GM21423 (cell line): Measurements from ENCODE around the gene STIM1.
"Not testable (repeated sequence)": the region's sequence is repeated elsewhere in the genome, so short reads cannot be mapped to it uniquely, and the experiment has no call there.

Experiments used
- ATAC-seq: cut with Tn5 transposase; IDR thresholded peaks from one replicate; pipeline ENCODE4 v1.9.1; 2021; ENCODE audit warnings: mild to moderate bottlenecking, moderate library complexity; ENCODE audit not compliant: unreplicated experiment

The STIM1 gene

DNA sequence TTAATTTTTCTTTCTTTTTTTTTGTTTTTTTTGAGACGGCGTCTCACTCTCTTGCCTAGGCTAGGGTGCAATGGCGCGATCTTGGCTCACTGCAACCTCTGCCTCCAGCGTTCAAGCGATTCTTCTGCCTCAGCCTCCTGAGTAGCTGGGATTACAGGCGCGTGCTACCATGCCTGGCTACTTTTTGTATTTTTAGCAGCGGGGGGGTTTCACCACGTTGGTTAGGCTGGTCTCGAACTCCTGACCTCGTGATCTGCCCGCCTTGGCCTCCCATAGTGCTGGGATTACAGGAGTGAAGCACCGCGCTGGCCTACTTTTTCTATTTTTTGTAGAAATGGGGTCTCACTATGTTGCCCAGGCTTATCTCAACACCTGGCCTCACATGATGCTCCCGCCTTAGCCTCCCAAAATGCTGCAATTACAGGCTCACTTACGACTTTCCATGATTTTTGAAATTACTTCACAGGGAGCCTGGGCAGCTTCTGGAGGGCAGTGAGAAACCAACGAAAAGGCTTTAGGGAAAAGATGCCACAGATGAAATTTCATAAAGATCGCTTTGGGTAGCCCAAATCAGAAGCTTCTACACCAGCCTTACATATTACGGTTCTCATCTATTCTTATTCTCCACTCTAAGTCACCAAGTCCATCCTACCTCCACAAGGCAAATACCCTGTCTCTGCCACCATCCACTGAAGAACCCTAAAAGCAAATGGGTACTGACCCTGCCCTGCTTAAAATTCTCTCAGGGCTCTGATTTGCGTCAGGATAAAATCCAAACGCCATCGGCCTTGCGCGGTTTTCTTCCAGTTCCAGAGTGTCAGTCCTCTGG, 238.3 kb downstream of the STIM1 start:
- ATAC-seq = no peak

DNA sequence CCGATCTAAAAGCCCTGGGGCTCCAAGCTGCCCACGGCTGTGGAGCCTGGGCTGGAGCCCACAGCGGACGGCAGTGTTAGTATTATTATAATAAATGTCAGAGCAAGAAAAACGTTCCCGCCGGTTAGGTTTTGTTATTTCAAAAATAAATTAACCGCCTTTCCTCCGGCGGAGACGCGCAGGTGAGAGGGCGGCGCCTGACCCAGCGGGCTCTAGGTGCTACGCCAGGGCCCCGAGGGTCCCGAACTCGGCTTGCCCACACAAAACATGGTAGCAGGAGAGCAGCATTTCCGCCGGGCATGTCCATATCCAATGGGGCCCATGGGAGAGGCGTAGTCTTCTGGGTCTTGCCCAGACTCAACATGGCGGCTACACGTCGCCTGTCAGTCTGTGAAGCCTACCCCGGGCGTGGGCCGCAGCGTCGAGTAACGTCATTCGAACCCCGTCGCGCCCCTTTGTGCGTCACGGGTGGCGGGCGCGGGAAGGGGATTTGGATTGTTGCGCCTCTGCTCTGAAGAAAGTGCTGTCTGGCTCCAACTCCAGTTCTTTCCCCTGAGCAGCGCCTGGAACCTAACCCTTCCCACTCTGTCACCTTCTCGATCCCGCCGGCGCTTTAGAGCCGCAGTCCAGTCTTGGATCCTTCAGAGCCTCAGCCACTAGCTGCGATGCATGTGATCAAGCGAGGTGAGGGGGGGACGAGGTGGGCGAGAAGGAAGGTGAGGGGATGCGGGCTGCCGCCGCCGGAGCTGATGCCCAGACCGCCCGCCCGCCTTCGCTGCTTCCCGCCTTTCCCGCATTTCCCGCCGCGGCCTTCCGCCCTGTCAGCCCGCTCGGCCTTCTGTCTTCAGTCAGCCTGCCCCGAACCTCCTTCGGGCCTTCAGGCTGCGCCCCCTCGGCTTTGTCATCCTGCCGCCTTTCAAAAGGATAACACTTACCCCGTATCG, 239.2 kb downstream of the STIM1 start, which contains the start of gene RRM1:
TSS of gene RRM1 (plus strand) at position 452 of the 944 bp plus-strand sequence. CDS start at position 666, 214 bp downstream.
- ATAC-seq = peak; percentile 96

DNA sequence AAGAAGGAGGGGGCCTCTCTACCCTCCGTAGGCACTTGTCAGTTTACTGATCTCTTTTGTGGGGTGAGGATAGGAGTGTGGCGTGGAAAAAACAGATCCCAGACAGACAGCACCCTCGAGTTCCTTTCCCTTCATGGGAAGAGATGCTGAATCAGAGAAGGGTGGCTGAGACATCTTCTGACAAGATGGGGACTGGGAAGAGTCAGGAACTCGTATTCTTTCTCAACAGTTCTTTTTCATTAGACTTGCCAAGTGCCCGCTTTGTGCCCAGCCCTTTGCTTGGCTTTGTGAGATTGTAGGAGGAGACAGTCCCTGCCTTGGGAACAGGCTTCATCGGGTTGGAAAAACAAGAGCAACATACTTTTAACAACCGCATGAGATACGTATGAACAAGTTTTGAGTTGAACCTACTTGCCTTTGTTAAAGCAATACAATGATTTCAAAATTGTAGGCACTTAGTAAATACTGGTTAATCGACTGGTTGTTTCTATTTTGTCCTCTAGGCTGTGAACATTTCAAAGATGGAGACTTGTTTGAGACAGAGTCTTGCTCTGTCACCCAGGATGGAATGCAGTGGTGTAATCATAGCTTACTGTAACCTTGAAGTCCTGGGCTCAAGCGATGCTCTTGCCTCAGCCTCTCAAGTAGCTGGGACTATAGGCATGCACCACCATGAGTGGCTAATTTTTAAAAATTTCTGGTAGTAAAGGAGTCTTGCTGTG, 240.2 kb downstream of the STIM1 start:
- no peak for ATAC-seq

- no peak for ATAC-seq
Measured at GRCh38 chr11:4098026-4098621, 242.7 kb downstream of the STIM1 start.

DNA sequence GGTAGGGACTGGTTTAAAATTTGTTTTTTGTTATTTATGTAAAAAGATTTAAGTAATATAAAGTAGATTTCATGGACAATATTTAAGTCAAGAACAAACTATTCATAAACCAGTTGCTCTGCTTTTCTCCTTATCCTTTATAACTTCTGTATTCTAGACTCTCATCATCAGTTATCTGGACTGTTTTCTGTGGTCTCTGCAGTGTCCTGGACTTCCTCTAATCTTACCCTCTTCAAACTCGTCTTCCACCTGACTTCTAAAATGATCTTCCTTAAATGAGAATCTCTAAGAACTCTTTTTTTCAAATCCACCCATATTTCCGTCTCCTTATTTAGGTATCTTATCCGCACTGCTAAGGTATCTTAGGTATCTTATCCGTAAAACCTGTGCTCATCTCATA, 247.2 kb downstream of the STIM1 start:
- ATAC-seq = no peak

GRCh38 chr11:4103269-4103668, 247.8 kb downstream of the STIM1 start:
- no peak for ATAC-seq

DNA sequence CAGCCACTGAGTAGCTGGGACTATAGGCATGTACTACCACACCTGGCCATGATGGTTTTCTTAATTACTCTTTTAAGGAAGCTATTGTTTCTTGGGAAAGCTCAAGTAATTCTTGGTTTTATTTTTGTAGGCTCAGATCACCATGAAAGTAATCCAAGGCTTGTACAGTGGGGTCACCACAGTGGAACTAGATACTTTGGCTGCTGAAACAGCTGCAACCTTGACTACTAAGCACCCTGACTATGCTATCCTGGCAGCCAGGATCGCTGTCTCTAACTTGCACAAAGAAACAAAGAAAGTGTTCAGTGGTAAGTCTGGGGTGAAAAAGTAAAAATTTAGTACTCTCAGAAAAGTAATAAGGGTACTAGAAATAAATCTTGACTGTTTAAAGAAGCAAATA, 250.5 kb downstream of the STIM1 start:
- no peak for ATAC-seq

DNA sequence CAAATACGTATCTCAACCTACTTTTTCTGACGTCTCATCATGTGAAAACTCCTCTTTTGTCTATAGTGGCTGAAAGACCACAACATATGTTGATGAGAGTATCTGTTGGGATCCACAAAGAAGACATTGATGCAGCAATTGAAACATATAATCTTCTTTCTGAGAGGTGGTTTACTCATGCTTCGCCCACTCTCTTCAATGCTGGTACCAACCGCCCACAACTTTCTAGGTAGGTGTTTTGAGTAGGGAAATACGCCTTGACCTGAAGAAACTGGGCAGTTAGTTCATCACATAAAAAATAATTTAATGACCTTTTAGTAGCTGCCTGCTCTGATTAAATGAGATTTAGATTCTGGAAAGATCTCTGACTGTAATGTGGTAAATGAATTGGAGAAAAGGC, 256.4 kb downstream of the STIM1 start:
- ATAC-seq = no peak

- ATAC-seq = no peak
Measured at GRCh38 chr11:4115128-4115527, 259.7 kb downstream of the STIM1 start.

GRCh38 chr11:4118107-4118506, 262.6 kb downstream of the STIM1 start:
- ATAC-seq = no peak

DNA sequence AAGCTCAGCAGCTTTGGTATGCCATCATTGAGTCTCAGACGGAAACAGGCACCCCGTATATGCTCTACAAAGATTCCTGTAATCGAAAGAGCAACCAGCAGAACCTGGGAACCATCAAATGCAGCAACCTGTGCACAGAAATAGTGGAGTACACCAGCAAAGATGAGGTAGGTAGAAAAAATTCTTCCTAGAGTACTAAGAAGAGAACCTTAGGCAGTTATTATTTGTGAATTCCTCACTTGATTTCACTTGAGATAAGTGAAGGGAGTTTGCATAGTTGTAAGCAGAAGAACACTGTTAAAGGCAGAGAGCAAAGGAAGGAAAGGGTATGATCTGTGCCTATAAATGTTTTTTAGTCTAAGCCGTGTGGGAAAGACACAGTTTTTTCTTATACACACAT, 267.8 kb downstream of the STIM1 start:
- ATAC-seq = no peak

GRCh38 chr11:4125141-4125540, 269.7 kb downstream of the STIM1 start:
- no peak for ATAC-seq

- no peak for ATAC-seq
Measured at GRCh38 chr11:4127357-4127756, 271.9 kb downstream of the STIM1 start.

DNA sequence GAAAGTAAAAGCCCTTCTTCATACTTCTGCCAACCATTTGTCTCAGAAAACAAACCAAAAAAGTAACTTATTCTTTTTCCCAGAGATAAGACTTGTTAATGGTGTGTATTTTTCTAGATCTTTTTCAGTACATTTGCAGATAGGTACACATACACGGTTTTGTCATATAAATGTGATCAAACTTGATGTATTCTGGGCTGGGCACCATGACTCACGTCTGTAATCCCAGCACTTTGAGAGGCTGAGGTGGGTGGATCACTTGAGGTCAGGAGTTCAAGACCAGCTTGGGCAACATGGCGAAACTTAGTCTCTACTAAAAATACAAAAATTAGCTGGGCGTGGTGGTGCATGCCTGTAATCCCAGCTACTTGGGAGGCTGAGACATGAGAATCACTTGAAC, 274.8 kb downstream of the STIM1 start:
- ATAC-seq = not testable (repeated sequence)

DNA sequence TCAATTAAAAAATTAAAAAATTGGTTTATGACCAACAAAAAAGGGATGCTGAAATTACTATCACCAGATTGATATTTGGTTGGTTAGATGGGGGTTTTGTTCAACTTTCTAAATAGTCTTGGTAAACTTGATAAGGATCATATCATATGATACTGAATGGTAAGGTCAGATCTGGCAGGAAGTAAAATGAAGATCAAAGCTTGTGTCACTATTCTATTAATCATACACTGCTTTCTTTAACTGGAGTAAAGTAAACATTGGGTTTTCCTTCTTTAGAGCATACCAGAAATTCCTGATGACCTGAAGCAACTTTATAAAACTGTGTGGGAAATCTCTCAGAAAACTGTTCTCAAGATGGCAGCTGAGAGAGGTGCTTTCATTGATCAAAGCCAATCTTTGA, 279.3 kb downstream of the STIM1 start:
- ATAC-seq = no peak

GRCh38 chr11:4138497-4138896, 283.0 kb downstream of the STIM1 start:
- ATAC-seq = no peak

DNA sequence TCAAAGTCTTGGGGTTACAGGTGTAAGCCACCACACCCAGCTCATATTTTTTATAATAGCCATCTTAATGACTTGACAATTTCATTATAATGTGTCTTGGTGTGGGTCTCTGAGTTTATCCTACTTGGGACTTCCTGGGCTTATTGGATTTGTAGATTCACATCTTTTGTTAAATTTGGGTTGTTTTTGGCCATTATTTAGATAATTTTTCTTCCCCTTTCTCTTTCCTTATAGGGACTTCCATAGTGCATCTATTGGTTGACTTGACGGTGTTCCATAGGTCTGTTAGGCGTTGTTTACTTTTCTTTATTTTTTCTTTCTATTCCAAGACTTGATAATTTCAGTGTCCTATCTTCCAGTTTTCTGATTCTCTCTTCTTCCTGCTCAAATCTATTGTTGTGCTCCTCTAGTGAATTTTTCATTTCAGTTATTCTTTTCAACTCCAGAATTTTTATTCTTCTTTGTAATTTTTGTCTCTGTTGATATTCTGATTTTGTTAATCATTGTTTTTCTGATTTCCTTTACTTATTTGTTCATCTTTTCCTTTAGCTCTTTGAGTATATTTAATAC, 284.7 kb downstream of the STIM1 start:
- no peak for ATAC-seq
